SHP77 (cell line): ENCODE results near the gene KCNJ14.
"Not testable (repeated sequence)": the region's sequence is repeated elsewhere in the genome, so short reads cannot be mapped to it uniquely, and the experiment has no call there.

ENCODE experiments used
- DNase-seq, 2 experiments: peaks; one replicate each; lab custom pipeline; 2025; lab: John Stamatoyannopoulos, UW

KCNJ14 gene

DNA sequence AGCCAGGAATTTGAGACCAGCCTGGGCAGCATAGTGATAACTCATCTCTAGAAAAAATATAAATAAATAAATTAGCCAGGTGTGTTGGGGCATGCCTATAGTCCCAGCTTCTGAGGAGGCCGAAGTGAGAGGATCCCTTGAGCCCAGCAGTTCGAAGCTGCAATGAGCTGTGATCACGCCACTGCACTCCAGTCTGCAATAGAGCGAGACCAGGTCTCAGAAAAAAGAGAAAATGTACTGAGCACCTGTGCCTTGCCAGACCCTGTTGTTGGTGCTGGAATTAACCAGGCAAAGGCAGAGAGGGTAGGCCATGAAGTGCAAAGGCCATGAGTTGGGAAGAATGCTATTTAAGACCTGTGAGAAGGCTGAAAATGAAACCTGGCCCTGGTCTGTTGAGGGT is 16.5 kb downstream of the KCNJ14 start:
- no peak for DNase-seq

DNA sequence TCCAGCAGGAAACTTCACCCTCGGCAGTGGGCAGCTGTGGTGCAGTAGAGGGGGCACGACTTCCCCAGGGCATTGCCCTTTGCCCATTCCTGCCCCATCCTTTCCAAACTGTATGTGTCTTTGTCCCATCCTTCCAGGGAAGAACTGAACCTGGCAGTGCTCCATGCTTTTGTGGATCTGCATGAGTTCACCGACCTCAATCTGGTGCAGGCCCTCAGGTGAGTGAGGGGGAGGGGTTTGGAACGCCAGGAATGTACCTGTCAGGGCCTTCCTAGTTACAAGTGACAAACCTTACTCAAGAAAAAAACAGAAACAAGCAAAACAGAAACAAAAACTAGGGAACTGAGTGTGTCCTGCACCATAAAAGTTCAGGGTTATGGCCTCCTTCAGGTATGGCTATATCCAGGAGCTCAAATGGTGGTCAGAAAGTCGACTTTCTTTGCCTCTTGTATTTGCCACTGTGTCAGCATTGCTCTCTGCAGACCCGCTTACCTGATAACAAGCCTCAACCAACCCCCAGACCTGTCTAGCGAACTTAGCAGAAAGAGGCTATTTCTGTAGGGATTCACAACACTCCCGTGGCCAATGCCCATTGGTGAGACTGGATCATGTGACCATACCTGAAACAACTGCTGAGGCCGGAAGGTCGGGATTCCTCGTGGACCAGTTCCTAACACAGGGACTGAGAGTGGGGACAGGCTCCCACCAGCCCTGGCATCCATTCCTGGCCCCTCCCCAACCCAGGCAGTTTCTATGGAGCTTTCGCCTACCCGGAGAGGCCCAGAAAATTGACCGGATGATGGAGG is 18.0 kb downstream of the KCNJ14 start:
- DNase-seq = no peak

DNA sequence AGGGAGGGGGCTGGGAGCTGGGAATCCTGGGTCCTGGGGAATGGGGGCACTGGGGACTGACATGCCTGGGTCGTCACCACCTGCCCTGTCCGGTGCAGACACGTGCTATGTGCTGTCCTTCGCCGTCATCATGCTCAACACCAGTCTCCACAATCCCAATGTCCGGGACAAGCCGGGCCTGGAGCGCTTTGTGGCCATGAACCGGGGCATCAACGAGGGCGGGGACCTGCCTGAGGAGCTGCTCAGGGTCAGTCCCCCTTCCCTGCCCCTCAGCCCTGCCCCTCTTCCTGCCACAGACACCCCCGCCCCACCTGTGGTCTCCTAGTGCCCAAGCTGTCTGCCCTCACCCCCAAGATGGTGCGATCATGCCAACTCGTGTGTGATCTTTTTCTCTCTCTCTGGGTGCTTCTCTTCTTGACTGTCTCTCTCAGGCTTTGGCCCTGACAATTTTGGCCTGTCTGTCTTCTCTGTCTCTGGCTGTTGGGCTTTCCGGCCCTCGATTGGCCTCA is 18.8 kb downstream of the KCNJ14 start:
- DNase-seq = no peak

DNA sequence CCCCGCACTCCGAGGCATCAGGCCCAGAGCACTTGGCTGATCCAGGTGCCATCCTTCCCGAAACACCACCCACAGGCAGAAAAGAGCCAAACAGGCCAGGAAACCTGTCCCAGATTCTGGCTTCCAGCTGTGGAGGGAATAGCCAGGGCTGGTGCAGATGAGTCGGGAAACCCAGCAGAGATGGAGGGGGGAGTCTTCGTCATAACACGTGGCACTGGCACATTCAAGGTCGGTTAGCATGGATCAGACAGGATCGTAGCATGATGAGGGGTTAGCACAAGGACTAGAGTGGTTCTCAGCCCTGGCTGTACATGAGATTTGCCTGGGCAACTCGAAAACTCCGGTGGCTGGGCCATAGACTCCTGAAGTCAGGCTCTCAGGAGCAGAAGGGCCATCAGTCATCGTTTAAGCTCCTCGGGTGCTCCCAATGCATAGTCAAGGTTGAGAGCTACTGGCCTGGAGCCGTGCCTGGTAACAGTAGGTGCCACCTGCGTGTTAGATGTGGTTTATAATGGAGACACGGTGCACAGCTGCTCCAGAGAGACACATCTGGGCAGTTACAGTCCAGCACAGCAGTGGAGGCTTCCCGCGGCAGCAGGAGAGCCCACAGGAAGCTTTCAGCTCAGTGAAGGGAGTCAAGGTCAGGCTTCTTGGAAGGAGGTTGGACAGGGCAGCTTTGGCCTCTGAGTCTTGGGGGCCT is 20.1 kb downstream of the KCNJ14 start:
- no peak for DNase-seq

DNA sequence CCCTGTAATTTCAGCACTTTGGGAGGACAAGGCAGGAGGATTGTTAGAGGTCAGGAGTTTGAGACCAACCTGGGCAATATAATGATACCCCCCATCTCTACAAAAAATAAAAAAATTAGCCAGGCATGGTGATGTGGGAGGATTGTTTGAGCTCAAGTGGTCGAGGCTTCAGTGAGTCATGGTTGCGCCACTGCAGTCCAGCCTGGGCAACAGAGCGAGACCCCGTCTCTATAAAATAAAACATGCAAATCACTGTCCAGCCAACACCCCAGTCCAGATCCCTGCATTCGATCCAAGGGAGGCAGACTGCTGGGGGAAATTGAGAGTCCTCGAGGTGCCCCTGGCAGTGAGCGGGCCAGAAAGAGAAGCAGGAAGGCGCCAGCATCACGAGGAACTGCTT is 20.8 kb downstream of the KCNJ14 start:
- DNase-seq = no peak

DNA sequence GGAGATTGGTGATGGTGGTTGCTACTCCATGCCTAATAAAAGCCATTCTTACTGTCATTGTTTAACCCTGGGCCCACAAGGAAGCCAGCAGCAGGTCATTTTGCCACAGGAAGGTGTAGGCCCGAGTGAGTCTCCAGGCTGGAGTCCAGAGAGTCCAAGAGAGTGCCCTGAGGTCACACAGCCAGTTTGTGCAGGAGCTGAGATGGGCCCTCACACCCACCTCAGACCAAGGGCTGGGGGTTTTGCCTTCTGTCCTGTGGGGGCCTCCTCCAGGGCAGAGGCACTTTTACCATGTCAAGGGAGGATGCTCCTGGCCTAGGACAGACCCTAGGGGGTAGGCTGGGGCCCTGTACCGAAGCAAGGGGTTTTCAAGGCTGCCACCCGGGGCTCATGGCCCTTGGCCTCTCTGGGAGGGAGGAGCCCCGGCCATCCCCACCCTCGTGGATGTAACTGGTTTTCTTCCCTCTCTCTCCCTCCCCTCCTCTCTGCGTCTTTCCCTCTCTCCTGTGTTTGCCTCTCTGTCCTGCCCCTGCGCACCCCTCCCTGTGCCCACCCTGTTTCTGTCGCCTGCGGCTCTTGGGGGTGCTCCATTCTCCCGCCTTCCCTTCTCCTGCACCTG is 21.8 kb downstream of the KCNJ14 start:
- no peak for DNase-seq

DNA sequence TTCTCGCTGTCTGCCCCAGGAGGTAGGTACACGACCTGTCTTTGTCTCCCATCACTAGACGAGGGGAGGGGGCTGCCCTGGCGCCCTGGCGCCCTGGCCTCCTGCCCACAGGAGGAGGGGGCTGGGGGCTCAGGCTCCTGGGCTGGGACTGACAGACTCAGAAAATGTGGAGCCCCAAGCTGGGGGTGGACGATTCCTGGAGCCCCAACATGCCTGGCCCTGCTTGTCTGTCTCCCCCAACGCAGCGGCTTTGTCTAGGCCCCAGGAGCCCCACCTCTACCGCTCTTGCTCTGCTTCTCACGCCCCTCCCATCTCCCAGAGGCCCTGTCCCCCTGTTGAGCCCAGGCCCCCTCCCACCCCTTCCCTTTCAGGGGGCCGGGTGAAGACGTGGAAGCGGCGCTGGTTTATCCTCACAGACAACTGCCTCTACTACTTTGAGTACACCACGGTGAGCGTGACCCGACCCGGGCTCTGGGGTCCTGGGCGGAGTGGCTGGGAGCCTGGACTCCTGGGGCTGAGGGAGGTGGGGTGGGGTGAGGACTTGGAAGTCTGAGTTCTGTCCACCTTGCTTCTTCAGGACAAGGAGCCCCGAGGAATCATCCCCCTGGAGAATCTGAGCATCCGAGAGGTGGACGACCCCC is 22.4 kb downstream of the KCNJ14 start:
- no peak for DNase-seq

DNA sequence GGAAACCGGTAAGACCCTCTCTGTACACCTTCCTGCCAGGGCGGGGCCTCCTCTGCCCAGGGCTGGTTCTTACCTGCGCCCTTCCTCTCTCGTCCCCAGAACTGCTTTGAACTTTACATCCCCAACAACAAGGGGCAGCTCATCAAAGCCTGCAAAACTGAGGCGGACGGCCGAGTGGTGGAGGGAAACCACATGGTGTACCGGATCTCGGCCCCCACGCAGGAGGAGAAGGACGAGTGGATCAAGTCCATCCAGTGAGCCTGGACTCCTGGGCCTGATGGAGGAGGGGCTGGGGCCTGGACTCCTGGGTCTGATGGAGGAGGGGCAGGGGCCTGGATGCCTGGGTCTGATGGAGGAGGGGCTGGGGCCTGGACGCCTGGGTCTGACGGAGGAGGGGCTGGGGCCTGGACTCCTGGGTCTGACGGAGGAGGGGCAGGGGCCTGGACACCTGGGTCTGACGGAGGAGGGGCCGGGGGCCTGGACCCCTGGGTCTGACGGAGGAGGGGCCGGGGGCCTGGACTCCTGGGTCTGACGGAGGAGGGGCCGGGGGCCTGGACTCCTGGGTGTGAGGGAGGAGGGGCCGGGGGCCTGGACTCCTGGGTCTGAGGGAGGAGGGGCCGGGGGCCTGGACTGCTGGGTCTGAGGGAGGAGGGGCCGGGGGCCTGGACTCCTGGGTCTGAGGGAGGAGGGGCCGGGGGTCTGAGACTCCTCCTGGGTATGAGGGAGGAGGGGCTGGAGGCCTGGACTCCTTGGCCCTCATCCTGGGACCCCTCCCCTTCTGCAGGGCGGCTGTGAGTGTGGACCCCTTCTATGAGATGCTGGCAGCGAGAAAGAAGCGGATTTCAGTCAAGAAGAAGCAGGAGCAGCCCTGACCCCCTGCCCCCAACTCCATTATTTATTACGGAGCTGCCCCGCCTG is 23.2 kb downstream of the KCNJ14 start:
- DNase-seq = no peak

DNA sequence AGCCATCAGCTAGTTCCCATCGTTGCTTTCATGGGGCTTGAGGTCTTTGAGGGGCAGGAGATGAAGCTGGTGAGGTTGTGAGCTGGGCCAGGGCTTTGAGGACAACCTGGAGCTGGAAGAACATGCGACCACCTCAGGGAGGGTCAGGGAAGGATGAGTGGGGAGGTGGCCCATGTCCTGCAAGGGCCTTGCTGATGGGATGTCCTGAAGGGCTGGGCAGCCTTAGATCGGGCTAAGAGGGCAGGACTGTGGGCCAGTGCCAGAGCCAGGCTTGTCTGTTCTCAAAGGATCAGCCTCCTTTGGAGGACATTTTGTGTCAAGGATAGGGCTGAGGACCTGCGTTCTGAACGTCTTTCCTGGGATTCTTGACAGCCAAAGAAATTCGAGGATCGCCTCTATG is 24.3 kb downstream of the KCNJ14 start:
- DNase-seq = no peak

DNA sequence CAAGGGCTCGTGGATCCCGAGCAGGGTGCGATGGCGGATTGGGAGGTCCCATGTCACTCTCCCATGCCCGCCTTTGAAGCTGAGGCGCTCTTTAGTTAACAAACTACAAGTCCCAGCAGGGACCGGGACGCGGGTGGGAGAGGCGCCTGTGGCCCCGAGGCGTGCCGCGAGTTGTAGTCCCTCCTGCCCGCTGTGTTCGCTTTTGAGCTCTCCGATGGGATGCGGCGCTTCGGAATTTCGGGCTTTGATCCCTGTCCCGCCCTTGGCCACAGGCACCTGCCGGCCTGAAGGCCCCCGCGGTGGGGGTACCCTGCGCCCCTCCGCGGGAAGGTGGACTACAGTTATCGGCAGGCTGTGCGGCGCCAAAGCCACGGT is 24.8 kb downstream of the KCNJ14 start:
- DNase-seq = no peak

DNA sequence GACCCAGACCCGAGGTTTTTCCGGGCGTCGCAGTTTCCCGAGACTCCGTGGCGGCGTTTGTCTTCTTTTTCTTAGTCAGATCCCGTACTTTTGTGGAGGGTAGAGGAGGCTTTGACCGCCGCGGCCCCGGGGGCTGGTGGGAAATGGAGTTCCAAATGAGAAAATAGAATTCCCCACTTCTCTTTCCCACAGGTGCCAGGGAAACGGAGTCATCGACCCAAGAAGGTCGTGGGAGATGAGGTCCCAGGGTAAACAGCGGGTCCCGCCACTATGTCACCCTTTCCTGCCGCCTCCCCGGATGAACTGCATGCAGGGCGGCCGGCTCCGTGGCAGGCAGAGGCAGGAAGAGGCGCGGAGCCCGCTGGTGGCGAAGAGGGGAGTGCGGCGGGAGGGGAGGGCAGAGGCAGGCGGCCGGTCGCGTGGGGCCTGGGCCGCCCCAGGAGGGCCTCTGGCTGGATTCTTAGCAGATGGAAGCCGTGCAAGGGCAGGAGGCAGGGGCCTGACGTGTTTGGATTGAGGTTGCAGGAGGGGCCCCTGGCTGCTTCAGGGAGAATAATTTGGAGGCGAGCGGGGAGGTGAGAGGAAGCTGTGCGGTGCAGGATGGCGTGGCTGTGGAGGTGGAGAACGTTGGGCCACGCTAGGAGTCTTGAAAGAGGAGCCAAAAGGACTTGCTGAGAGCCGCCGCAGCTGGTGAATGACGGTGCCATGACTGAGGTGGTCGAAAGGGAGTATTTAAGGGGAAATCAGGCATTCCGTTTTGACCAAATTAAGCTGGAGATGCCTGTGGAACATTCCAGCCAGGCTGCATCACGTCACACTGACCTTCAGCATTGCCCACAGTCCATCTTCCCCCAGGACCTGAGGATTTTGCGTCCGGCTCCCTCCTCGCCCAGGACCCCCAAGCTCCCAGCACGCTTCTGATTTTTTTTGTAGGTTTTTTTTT is 25.5 kb downstream of the KCNJ14 start:
- no peak for DNase-seq

DNA sequence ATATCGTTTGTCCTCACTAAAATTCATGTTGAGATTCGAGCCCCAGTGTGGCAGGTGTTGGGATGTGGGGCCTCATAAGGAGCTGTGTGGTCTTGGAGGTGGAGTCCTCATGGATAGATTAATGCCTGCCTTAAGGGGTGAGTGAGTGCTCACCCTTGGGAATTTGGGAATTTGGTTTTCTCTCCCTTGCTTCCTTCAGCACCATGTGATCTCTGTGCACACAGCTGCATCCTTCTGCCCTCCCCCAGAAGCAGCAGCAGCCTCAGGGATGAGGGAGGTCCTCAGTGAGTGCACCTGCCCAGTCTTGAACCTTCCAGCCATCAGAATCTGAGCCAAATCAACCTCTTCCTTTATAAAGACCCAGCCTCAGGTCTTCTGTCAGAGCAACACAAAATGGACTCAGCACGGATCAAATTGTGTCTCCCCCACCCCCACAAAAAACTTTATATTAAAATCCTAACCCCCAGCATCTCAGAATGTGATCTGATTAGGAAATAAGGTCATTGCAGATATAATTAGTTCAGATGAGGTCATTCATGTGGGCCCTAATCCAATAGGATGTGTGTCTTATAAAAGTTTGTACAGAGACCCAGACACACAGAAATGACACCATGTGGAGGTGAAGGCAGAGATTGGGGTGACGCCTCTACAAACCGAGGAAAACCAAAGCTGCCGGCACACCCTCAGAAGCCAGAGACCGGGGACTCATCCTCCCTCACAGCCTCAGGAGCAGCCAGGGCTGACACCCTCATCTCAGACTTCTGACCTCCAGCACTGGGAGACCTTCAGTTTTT is 26.7 kb downstream of the KCNJ14 start:
- DNase-seq = peak in 1 of 2 experiments; percentile 10

DNA sequence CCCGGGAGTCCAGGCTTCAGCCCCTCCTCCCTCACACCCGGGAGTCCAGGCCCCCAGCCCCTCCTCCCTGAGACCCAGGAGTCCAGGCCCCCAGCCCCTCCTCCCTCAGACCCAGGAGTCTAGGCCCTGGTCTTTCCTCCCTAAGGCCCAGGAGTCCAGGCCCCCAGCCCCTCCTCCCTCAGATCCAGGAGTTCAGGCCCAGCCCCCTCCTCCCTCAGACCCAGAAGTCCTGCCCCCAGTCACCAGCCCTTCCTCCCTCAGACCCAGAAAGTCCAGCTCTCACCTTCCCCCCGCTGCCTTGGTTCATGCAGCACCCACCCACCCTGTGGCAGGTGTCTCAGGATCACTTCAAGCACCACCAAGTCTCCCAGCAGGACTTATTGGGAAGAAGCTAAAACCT is 27.9 kb downstream of the KCNJ14 start:
- no peak for DNase-seq

DNA sequence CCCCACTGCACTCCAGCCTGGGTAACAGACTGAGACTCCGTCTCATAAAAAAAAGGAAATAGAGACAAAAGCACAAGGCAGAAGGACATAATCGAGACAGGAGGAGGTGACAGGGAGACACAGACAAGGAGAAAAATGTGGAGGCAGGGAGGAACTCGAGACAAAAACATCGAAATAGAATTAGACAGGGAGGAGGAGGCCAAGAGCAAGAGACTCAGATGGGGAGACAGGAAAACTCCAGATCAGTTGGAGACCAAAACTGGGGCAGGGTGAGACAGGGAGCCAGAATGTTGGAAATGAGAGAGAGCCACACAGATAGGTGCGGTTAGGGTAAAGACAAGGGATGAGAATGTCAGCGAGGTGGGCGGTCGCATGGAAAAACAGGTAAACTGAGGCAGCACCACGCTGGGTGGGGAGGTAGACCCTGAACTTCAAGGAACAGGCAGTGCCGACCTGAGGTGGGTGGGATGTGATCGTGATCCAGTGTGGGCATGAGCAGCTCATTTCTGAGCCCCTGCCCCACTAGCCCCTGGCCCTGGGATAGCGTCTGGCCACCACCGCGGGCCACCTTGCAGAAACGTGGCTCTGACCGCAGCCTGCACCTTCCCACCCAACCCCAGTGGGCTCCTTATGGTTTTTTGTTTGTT is 29.0 kb downstream of the KCNJ14 start:
- DNase-seq = no peak

DNA sequence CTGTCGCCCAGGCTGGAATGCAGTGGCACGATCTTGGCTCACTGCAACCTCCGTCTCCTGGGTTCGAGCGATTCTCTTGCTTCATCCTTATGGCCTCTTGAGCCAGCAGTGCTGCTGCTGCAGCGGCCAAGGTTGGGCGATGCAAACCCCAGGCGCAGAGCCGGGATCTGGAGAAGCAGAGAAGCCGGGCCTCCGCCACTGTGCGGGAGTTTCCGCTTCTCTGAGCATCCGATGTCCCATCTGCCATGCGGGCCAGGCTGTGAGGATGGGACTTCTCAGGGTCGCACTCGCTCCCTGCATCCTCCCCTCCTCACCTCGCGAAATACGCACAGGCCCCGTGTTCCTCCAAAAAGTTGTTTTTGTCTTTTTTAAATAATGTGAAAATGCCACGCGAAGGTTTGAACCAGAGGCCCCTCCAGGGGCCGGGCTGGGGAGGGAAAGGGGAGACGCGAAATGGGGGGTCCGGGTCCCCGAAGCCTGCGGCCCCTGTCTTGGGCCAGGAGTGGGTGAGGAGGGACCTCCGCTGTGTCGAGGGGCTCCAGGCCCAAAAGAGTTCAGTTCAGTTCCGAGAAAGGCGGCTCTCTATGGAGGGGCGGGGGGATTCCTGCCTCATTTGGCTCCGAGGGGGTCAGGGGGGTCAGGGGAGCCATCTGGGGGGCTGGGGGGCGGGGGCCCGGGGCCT is 29.7 kb downstream of the KCNJ14 start:
- no peak for DNase-seq

DNA sequence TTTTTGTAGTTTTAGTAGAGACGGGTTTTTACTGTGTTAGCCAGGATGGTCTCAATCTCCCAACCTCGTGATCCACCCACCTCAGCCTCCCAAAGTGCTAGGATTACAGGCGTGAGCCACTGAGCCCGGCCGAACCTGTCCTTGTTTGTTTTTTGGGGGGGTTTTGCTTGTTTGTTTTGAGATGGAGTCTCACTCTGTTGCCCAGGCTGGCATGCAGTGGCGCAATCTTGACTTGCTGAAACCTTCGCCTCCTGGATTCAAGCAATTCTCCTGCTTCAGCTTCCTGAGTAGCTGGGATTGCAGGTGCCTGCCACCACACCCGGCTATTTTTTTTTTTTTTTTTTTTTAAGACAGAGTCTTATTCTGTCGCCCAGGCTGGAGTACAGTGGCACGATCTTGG is 31.3 kb downstream of the KCNJ14 start:
- DNase-seq = not testable (repeated sequence)

DNA sequence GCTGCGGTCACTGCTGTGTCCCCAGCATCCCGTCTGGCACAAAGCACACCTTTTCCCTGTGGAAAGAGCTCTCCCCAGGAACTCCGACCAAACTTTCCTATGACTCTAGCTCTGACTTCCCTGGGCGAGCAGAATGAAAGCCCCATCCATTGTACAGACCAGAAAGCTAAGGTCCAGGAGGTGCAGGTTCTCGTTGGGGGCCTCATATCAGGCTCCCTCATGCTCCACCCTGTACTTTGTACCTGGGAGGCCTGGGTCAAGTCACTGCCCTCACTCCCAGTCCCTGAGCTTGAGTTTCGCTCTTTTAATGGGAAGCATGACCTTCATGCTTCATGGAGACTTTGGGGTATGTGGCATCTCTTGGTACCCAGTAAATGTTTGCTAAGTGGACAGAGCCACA is 32.2 kb downstream of the KCNJ14 start:
- no peak for DNase-seq

DNA sequence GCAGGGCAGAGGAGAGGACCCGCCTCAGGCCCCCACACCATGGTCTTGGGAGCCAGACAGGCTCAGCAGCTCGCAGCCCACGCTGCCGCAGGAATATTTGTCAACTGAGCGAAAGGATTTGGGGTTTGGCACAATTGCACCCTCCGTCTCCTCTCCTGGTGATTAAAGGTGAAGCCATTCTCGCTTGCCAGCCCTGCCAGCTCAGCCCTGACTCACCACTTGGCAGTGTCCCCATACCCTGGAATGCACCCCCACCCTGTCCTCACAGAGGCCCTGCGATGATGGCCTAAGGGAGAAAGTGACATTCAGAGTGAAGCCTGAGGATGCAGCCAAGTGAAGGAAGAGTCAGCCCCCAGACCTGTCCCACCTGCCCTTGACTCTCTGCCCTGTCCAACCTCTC is 32.6 kb downstream of the KCNJ14 start:
- no peak for DNase-seq
